LNCAP (cell line): Measurements from ENCODE around the gene MTMR10.

ENCODE experiments used
- TF ChIP-seq, protein P1 (sequence below): fragments of 450-650 bp; IDR thresholded peaks from 2 replicates; pipeline ENCODE4 v1.5.1; 2017; ENCODE audit warnings: mild to moderate bottlenecking

The MTMR10 gene

DNA sequence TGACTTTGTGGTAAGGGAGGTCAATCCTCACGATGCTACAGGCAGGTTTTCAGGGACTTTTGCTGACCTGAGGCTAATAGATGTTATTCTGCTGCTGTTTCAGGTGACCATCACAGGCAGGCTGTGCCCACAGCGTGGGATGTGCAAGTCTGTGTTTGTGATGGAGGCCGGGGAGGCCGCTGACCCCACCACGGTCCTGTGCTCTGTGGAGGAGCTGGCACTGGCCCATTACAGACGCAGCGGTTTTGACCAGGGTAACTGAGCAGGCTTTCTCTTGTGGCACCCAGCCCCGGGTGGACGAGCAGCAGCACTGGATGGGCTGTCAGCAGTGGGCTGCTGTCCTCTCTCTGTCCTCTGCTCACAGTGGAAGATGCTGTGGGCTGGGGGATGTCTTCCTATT, 65.7 kb downstream of the MTMR10 start:
- TF ChIP-seq, protein P1, sequence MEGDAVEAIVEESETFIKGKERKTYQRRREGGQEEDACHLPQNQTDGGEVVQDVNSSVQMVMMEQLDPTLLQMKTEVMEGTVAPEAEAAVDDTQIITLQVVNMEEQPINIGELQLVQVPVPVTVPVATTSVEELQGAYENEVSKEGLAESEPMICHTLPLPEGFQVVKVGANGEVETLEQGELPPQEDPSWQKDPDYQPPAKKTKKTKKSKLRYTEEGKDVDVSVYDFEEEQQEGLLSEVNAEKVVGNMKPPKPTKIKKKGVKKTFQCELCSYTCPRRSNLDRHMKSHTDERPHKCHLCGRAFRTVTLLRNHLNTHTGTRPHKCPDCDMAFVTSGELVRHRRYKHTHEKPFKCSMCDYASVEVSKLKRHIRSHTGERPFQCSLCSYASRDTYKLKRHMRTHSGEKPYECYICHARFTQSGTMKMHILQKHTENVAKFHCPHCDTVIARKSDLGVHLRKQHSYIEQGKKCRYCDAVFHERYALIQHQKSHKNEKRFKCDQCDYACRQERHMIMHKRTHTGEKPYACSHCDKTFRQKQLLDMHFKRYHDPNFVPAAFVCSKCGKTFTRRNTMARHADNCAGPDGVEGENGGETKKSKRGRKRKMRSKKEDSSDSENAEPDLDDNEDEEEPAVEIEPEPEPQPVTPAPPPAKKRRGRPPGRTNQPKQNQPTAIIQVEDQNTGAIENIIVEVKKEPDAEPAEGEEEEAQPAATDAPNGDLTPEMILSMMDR: no peak

DNA sequence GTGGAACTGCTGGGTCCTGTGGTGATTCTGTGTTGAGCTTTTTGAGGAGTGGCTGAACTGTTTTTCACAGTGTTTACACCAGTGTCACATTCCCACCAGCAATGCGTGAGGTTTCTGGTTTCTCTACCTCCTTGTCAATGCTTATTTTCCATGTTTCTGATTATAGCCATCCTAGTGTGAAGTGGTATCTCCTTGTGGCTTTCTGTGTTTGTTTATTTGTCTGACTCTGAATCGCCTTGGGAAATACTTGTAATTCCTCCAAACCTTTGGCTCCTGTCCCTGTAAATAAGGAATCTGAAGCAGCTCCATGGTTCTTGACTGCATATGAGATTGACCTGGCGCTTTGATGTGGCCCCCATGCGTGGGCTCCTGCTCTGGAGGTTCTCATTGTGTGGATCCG, 67.1 kb downstream of the MTMR10 start:
- TF ChIP-seq, protein P1: no peak

DNA sequence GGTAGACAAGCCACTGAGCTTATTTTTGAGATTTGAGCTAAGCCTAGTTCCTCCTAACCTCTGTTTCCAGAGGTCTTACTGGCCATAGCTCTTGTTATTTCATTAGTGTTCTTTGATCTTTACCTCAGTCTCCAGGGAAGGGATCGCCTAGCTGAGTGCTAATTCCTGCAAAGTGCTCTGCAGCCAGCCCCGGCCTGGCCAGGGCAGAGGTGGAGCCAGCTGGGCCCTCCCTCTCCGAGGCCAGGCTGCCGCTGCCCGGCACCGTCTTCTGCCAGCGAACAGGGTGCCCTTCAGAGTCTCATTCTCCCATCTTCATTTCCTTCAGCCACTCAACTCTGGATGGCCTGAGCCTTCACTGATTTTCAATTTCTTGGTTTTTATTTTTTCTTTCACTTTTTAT, 68.0 kb downstream of the MTMR10 start:
- TF ChIP-seq, protein P1: no peak

DNA sequence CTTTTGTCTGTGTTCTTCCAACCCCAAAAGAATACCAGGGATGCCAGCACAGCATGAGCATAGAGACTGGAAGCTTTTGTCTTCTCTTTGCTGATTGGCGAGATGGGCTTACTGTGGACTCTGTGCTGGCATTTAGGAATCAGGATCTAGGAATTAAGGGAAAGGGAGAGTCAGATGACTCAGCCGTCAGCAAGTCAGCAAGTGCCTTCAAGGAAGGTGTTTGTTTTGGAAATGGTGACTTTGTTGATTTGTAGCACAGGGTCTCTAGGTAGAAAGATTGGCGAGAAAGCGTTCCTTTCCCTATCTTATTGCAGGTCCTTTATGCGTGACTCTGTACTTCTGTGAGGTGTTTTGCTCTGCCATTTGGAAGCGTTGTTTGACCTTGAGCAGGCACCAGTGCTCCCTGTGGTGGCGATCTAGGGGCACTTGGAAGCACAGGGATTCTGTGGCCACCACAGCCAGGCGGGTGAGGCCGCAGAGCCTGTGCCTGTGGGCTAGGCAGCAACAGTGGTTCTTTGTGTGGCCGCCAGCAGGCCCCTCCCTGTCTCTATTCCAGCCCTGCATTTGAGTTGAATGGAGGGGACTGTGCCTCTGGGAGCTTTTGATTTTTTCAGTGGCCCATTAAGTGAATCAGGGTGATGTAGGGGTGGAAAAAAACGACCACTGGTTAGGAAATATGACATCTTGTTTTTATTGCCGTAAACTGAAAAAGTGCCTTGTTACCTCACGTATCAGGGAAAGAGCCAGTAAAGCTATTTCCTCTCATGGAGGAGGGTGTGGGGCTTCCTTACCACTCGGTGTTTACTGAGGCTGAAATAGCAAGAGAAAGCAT, 68.7 kb downstream of the MTMR10 start:
- TF ChIP-seq, protein P1: no peak

DNA sequence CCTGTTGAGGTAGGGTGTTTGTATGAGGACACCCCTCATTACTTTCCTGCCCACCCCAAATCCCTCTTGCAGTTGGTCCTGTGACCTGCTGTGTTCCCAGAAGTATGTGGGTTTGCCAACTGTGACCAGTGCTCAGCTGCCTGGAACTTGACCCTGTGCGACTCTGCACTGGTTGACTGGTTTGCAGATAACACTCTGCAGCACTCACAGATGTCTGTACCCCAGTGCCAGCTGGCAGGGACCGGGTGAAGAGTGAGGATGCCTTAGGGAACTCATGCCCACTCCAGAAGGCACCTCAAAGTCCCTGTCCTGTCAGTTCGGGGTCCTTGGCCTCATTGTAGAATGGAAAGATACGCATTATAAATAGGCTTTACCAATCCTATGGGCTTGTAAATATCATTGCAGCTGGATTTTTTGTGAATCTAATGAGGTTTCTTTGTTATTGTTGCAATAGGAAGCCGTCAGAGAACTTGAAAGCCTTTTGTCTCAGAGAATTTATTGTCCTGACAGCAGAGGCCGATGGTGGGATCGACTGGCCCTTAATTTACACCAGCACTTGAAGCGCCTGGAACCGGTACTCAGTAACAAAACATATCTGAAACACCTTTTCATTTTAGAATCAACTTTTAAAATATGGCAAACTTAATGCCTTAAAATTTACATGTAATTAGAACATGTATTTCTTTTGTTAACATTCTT, 69.5 kb downstream of the MTMR10 start:
- TF ChIP-seq, protein P1: no peak

DNA sequence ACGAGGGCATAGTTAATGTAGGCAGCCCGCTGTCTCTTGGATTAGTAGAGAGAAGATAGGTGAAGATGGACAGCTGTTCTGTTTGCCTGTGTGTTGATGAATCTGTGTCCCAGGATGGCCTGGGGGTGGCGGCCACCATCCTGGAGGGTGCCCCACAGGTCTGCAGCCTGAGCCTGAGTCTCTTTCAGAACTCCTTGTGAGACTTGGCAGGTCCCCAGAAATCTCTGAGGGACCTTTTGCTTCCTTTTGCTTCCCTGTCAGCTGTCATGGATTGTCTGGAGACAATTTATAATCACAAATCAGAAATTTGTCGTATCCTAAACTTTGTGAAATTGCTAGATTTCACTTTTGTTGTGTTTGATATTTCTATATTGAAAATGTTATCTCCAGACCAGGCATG, 70.3 kb downstream of the MTMR10 start:
- TF ChIP-seq, protein P1: no peak

DNA sequence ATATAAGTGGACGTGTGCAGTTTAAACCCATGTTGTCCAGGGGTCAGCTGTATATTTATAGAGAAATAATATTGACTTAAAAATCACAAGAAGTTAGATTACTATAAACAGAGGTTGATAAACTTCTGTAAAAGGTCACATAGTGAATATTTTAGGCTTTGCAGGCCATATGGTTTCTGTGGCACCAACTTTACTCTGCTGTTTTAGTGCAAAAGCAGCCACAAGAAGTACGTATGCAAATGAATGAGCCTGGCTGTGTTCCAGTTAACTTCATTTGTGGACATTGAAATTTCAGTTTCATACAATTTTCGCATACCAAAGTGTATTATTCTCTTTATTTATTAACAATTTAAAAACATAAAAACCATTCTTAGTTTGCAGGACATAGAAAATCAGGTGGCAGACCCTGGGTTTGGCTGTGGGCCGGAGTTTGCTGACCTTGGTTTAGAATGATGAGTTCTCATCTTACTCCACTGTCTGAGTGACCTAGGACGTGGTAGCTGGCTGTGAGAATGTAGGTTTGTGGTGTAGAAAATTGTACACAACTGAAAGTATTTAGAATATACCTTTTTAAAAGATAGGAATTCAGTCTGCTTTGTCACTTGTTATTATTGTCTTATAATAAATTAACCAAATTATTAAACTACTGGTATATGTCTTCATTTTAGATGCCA, 71.4 kb downstream of the MTMR10 start:
- TF ChIP-seq, protein P1: no peak
